HepG2 (cell line): ENCODE measurements around the gene C17orf58. TPM values are rescaled to one million over a fixed set of nuclear protein-coding genes. Genes with fewer than 3 reads are reported as not detected.

Experiments
- NFATC3 ChIP-seq: sonication (generic); formaldehyde crosslinking; IDR thresholded peaks from 2 replicates; pipeline ENCODE4 v1.5.1; 2020; ENCODE audit warnings: mild to moderate bottlenecking, missing genetic modification reagents
- NFKB2 ChIP-seq: sonication (generic); formaldehyde crosslinking; IDR thresholded peaks from 2 replicates; pipeline ENCODE4 v1.4.0; 2020; ENCODE audit warnings: missing genetic modification reagents, borderline replicate concordance
- POLR2A ChIP-seq, 2 experiments: IDR thresholded peaks; 2 replicates each; pipeline ENCODE4 v1.6.1; 2011; ENCODE audit warnings: low read depth in 2 of 2, low read length in 2 of 2, mild to moderate bottlenecking in 1 of 2, moderate library complexity in 1 of 2; ENCODE audit not compliant: insufficient read depth in 1 of 2
- RFX1 ChIP-seq: fragments of 450-650 bp; IDR thresholded peaks from 2 replicates; pipeline ENCODE4 v1.6.1; 2017
- STAT5B ChIP-seq: sonication (generic); formaldehyde crosslinking; IDR thresholded peaks from 2 replicates; pipeline ENCODE4 v1.4.0; 2020; ENCODE audit warnings: missing genetic modification reagents
- THAP9 ChIP-seq: sonication (generic); formaldehyde crosslinking; IDR thresholded peaks from 2 replicates; pipeline ENCODE4; 2020; ENCODE audit warnings: missing genetic modification reagents, mild to moderate bottlenecking, borderline replicate concordance
- ZBTB42 ChIP-seq: sonication (generic); formaldehyde crosslinking; IDR thresholded peaks from 2 replicates; pipeline ENCODE4 v1.5.0; 2020; ENCODE audit warnings: mild to moderate bottlenecking, missing genetic modification reagents
- ZBTB43 ChIP-seq: sonication (generic); formaldehyde crosslinking; conservative IDR thresholded peaks from 2 replicates; pipeline ENCODE4 v1.4.0; 2020; ENCODE audit warnings: missing genetic modification reagents
- ZFP1 ChIP-seq: IDR thresholded peaks from 2 replicates; pipeline ENCODE4 v1.6.1; 2016
- ZNF10 ChIP-seq: sonication (generic); formaldehyde crosslinking; IDR thresholded peaks from 2 replicates; pipeline ENCODE4 v1.4.0; 2020; ENCODE audit warnings: mild to moderate bottlenecking, low read depth, missing genetic modification reagents, borderline replicate concordance
- ZNF235 ChIP-seq: sonication (generic); formaldehyde crosslinking; IDR thresholded peaks from 2 replicates; pipeline ENCODE4 v1.8.1; 2023; ENCODE audit warnings: mild to moderate bottlenecking, missing genetic modification reagents, borderline replicate concordance
- ZNF263 ChIP-seq: sonication (generic); formaldehyde crosslinking; IDR thresholded peaks from 2 replicates; pipeline ENCODE4 v1.4.0; 2020; ENCODE audit warnings: missing genetic modification reagents
- ZNF614 ChIP-seq: IDR thresholded peaks from 2 replicates; pipeline ENCODE4 v1.6.1; 2018; ENCODE audit warnings: missing biosample characterization, missing genetic modification reagents, inconsistent platforms, borderline replicate concordance
- polyA plus RNA-seq, 8 experiments: library from polyadenylated mRNA; depleted of rRNA in 3 of 8; stranded (reverse) in 7 of 8; unstranded in 1 of 8; fragments of >200 nt; fragmentation: Illumina TruSeq in 4 of 8; extraction: Trizol in 4 of 8; gene quantifications; 2 replicates each; pipeline versions ENCODE4 v1.2.1 to v1.2.3, GENCODE V29; 2011 to 2016; ENCODE audit warnings: low read depth in 4 of 8, missing spikeins in 1 of 8, mixed read lengths in 1 of 8; ENCODE audit not compliant: insufficient read depth in 1 of 8
- total RNA-seq, 5 experiments: library from RNA; depleted of rRNA; stranded (reverse); fragments of >200 nt; fragmentation: Illumina TruSeq; extraction: Trizol; gene quantifications; 2 replicates each; pipeline ENCODE4 v1.2.3, GENCODE V29; 2016; ENCODE audit warnings: low read depth in 1 of 5
- TF ChIP-seq, protein P1 (sequence below): sonication (generic); formaldehyde crosslinking; IDR thresholded peaks from 2 replicates; pipeline ENCODE4 v1.4.0; 2020; ENCODE audit warnings: missing genetic modification reagents
- TF ChIP-seq, protein P2 (sequence below): sonication (generic); formaldehyde crosslinking; IDR thresholded peaks from 2 replicates; pipeline ENCODE4 v1.4.0; 2020; ENCODE audit warnings: mild to moderate bottlenecking, missing genetic modification reagents
- TF ChIP-seq, protein P3 (sequence below): sonication (generic); formaldehyde crosslinking; IDR thresholded peaks from 2 replicates; pipeline ENCODE4 v1.8.1; 2023; ENCODE audit warnings: mild to moderate bottlenecking, moderate library complexity, missing genetic modification reagents

Gene C17orf58
- total and polyA plus RNA-seq, 2 of the 13 experiments (the other 11 are each of a cell fraction or from before 2014, with no cell fraction given): 15.6 to 15.8 TPM

DNA sequence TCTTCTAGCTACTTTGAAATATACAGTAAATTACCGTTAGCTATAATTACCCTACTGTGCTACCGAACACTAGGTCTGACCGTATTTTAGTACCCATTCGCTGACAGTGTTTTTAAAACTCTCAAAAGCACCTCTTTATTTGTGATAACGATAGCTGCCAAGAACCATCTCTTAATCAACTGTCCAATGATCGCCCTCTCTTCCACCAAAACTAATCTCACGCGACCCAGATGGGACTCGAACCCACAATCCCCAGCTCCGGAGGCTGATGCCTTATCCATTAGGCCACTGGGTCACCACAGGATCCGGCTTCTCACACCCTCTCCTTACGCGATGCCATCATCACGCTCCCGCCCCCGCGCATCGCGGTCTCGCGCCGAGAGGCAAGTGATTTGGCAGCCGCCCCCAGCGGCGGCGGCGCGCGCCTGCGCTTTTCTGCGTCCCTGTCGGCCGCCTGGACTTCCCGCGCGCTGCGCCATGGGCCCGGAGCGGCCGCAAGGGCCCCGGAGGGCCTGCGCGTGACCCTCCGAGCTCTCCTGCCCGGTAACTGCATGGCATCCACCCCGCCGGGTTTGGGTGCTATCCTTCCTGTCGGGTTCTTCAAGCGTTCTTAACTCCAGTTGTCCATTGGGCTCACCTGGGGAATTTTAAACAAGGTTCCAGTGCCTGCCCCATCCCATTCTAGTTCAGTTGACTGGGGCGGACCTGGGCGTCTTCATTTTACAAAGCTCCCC, 23.6 kb upstream of the C17orf58 start (continued):
- peak; percentile 91 for TF ChIP-seq ZBTB43 (CRISPR knock-in tag)
- peak; percentile 47 for TF ChIP-seq NFATC3 (CRISPR knock-in tag)
- peak; percentile 73; the same call in 1 of the 2 replicates for TF ChIP-seq ZBTB42 (CRISPR knock-in tag)
- TF ChIP-seq POLR2A (IDR thresholded peaks at IDR 0.05; ENCODE audit: insufficient read depth in 1 of 2, low read depth in 2 of 2, low read length in 2 of 2): peak; percentile 95 to 96
- TF ChIP-seq, protein P1, sequence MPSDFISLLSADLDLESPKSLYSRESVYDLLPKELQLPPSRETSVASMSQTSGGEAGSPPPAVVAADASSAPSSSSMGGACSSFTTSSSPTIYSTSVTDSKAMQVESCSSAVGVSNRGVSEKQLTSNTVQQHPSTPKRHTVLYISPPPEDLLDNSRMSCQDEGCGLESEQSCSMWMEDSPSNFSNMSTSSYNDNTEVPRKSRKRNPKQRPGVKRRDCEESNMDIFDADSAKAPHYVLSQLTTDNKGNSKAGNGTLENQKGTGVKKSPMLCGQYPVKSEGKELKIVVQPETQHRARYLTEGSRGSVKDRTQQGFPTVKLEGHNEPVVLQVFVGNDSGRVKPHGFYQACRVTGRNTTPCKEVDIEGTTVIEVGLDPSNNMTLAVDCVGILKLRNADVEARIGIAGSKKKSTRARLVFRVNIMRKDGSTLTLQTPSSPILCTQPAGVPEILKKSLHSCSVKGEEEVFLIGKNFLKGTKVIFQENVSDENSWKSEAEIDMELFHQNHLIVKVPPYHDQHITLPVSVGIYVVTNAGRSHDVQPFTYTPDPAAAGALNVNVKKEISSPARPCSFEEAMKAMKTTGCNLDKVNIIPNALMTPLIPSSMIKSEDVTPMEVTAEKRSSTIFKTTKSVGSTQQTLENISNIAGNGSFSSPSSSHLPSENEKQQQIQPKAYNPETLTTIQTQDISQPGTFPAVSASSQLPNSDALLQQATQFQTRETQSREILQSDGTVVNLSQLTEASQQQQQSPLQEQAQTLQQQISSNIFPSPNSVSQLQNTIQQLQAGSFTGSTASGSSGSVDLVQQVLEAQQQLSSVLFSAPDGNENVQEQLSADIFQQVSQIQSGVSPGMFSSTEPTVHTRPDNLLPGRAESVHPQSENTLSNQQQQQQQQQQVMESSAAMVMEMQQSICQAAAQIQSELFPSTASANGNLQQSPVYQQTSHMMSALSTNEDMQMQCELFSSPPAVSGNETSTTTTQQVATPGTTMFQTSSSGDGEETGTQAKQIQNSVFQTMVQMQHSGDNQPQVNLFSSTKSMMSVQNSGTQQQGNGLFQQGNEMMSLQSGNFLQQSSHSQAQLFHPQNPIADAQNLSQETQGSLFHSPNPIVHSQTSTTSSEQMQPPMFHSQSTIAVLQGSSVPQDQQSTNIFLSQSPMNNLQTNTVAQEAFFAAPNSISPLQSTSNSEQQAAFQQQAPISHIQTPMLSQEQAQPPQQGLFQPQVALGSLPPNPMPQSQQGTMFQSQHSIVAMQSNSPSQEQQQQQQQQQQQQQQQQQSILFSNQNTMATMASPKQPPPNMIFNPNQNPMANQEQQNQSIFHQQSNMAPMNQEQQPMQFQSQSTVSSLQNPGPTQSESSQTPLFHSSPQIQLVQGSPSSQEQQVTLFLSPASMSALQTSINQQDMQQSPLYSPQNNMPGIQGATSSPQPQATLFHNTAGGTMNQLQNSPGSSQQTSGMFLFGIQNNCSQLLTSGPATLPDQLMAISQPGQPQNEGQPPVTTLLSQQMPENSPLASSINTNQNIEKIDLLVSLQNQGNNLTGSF (CRISPR knock-in tag): peak; percentile 65
- no peak for TF ChIP-seq RFX1
- TF ChIP-seq ZNF235 (CRISPR knock-in tag): peak; percentile 95
- peak; percentile 94; the same call in 1 of the 2 replicates for TF ChIP-seq ZFP1 (CRISPR knock-in tag)
- peak; percentile 99 for TF ChIP-seq ZNF614 (CRISPR knock-in tag)
- TF ChIP-seq ZNF10 (CRISPR knock-in tag): no peak
- TF ChIP-seq ZNF263: peak; percentile 49; the same call in 1 of the 2 replicates
- peak; percentile 97; the same call in 1 of the 2 replicates for TF ChIP-seq NFKB2
- TF ChIP-seq, protein P2, sequence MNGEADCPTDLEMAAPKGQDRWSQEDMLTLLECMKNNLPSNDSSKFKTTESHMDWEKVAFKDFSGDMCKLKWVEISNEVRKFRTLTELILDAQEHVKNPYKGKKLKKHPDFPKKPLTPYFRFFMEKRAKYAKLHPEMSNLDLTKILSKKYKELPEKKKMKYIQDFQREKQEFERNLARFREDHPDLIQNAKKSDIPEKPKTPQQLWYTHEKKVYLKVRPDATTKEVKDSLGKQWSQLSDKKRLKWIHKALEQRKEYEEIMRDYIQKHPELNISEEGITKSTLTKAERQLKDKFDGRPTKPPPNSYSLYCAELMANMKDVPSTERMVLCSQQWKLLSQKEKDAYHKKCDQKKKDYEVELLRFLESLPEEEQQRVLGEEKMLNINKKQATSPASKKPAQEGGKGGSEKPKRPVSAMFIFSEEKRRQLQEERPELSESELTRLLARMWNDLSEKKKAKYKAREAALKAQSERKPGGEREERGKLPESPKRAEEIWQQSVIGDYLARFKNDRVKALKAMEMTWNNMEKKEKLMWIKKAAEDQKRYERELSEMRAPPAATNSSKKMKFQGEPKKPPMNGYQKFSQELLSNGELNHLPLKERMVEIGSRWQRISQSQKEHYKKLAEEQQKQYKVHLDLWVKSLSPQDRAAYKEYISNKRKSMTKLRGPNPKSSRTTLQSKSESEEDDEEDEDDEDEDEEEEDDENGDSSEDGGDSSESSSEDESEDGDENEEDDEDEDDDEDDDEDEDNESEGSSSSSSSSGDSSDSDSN (CRISPR knock-in tag): peak; percentile 95
- peak; percentile 74 for TF ChIP-seq THAP9 (CRISPR knock-in tag)
- TF ChIP-seq, protein P3, sequence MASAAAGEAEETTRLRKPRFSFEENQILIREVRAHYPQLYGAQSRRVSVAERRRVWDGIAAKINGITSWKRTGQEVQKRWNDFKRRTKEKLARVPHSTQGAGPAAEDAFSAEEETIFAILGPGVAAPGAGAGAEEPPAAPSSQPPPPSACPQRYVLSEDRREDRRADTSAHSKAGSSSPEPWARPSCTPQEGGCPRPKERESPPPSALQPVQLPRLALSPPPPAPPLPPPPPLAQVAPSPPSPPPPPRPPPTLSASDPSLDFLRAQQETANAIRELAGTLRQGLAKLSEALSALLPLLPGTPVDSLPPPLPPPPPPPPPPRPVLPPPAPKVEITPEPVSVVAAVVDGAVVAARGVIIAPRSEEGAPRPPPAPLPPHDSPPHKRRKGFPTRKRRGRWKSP: peak; percentile 99
- no peak for TF ChIP-seq STAT5B (CRISPR knock-in tag)
